HG03432 (cell line): ENCODE data around the gene TAF8.

Experiments
- ATAC-seq: cut with Tn5 transposase; IDR thresholded peaks from one replicate; pipeline ENCODE4 v1.9.1; 2021; ENCODE audit warnings: mild to moderate bottlenecking, moderate library complexity; ENCODE audit not compliant: unreplicated experiment

The TAF8 gene

DNA sequence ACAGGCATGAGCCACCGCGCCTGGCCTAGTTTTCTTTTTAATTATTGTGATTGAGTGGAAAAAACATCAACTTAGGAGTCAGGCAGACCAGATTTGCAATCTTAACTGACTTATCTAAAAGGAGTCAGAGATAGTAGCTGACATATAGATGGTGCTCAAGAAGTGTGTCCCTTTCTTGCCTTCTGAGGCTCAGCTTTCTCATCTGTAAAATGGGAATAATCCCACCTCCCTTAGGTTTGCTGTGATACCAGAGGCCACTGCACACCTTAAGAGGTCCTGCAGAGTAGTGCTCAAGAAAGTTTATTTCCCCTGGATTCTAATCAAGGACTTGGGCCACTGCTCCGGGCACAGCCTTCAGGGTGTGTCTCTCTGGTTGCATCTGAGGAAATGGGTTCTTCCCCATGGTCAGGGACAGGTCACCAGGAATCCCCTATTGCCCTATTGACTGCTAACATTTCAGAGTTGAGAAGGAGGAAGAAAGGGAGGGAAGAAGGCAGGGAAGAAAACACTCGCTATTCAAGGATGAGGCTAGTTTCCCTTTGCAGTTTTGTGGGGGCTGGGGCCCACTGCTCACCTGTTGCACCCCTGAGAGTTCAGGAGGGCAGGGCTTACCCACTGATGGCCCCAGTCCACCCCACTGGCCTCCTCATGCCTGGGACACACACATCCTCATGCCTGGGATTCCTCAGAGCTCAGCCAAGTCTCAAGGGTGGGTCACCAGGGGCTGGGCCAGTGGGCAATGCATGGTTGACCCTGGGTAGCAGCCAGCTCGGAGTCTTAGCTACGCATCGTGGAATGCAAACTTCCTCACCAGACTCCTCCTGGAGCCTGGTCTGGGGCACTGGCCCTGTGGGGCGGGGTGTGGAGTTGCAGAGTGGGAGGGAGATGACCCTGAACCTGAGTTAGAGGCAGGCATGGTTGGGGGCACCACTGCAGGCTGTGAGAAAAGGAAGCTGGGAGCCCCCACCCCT lies 70.9 kb downstream of the TAF8 start:
- ATAC-seq, result no peak

- ATAC-seq, result no peak
Observed at GRCh38 chr6:42123379-42124103, 73.2 kb downstream of the TAF8 start.

DNA sequence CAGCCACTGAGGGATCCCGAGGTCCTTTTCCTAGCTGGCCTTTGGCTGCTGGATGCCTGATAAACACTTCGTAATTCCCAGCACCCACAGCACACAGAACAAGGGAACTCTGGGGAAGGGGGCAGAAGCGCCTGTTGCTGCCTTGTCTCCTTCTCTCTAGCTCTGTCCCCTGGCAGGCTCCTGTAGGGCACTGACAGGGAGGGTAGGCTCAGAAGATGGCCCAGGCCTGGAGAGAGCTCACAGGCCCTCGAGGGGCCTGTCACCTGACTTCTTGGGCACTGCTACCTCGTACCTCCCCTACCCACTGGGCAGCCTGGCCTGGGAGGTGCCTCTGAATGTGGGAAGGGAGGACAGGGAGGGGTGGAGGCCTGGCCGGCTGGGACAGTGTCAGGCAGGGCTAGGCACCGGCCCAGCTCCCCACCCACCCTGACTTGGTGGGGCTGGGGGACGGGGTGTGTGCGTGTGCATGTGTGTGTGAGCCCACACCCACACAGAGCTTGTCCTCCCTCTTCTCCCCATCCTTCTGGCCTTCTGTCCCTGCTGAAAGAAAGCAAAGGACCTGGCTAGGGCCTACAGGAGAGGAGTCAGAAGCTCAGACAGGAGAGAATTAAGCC lies 74.0 kb downstream of the TAF8 start:
- ATAC-seq, result no peak

DNA sequence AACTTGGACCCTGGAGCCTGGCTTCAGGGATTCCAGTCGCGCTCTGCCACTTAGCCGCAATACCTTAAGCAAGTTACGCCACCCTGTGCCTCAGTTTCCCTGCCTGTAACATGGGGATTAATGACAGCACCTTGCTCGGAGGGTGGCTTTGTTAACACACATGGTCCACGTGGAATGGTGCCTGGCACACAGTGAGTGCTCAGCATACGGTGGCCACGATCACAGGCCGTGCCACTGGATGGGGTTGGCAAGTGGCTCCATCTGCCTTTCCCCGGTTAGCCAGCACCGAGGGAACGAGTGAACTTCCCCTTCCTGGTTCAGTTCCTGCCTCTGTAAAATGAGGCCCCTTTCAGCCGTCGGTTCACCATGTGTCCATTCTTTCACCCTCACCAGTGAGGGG lies 74.9 kb downstream of the TAF8 start:
- no peak for ATAC-seq

- ATAC-seq, result no peak
Observed at GRCh38 chr6:42125663-42126062, 75.3 kb downstream of the TAF8 start.

DNA sequence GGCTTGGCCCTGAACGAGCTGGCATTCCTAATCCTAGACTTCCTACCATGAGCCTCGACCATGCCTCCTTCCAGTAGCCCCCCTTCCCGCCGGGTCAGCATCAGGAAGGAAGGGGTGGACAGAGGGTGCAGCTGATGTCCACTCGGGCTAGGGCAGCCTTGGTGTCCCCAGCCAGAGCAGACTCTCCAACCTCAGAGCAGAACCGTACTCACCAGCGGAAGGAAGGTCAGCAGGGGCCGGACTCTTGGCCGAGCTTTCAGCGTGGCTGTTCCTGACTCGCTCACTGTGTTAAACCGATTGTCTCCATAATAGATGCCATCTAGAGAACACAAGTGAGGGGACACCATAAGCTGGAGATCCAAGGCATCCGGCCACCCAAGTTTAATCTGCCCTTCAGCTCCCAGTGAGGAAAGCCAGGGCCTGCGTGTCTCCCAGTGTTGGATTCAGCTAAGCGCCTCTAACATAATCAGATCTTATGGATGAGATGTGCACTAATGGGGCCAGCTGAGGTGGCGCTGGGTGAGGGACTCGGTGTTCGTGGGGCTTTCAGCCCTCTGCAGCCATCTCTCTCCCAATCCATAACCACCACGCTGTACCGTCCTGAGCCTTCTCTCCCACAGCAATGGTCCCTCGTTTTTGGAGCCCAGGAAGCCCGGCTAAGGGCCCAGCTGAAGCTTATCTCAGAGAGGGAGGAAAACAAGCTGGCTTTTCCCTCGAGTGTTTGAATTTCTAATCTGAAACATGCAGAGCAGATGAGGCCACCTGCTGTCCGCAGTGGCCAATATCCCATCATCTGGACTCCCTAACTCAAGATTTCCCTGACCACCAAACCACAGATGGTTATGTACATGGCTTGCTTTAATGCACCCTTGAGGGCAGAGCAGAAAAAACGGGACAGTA lies 78.4 kb downstream of the TAF8 start:
- ATAC-seq, result no peak

DNA sequence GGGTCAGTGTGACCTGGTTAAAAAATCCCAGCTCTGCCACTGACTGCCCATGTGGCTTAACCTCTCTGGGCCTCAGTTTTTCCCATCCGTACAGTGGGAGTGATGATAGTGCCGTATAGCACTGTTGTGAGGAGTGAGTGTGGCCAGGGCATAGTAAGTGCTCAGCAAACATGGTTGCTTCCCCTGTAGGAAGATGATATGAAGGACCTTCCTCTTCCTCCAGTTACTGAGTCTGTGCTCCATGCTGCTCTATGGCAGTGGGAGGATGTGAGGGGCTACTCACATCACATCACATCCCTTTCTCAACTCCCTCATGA lies 79.0 kb downstream of the TAF8 start:
- ATAC-seq, result no peak

DNA sequence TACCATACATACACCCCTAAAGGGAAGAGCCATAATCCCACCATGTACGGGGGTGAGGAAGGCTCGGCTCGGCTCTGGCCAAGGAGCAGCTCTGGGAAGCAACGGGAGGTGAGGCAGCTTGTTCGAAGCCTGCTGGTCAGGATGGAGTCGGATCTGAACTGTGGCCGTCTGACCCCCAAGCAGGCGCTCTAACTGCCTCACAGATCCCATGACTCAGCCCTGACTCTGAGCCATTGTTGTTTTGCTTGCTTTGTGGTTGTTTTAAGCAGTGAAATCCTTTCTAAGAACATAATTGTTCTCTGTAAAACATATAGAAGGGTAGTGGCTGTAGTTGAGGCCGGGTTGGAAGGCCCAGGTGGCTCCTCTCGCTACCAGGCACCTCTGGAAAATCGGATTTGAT lies 81.2 kb downstream of the TAF8 start:
- ATAC-seq, result no peak

DNA sequence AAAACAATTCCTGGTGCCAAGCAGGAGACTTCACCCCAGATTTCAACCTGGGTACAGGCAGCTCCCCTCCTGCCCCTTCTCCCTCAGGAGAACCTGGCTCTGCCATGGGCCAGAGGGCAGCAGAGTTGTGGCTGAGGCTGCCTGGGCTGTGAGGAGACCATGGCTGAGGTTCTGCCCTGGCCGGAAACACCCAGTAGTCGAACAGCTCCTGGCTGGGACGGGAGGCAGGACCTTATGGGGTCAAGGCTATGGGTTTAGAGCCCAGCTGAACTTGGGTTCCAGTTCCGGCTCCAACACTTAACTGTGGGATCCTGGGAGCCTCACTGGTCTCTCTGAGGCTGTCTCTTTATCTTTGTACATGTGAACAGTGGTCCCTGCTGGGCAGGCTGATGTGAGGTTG lies 83.6 kb downstream of the TAF8 start:
- no peak for ATAC-seq

- no peak for ATAC-seq
Observed at GRCh38 chr6:42135161-42135560, 84.8 kb downstream of the TAF8 start.

- ATAC-seq, result no peak
Observed at GRCh38 chr6:42135722-42136121, 85.4 kb downstream of the TAF8 start.

GRCh38 chr6:42136508-42137193 lies 86.3 kb downstream of the TAF8 start:
- ATAC-seq, result peak; percentile 56
